CD4-positive, alpha-beta T cell (primary cell): Measurements from ENCODE around the gene KPNA1. TPM values are rescaled to one million over a fixed set of nuclear protein-coding genes. Genes with fewer than 3 reads are reported as not detected.

Experiments
- ATAC-seq: fragments of 200-7000 bp; cut with Tn5 transposase; one replicate; pipeline ENCODE4 v1.10.0; 2022; ENCODE audit warnings: mild to moderate bottlenecking; ENCODE audit not compliant: poor library complexity
- CTCF ChIA-PET: fragments of 350-600 bp; sonication (Branson Sonifier 250); formaldehyde crosslinking; loops from one replicate; lab custom pipeline; 2021; ENCODE audit warnings: antibody characterized with exemption, inconsistent platforms; lab: Charles Lee
- POLR2A ChIA-PET: fragments of 350-600 bp; sonication (Branson Sonifier 250); formaldehyde crosslinking; loops from one replicate; lab custom pipeline; 2021; ENCODE audit warnings: antibody characterized with exemption, inconsistent platforms; lab: Charles Lee
- DNase-seq, 14 experiments: peaks; one replicate each; pipeline ENCODE4 v3.0.0-alpha.2; 2013 to 2020; ENCODE audit warnings: mixed read lengths in 2 of 14
- H3K27ac ChIP-seq, 2 donors: one replicate each; pipeline versions ENCODE4 v1.5.1 to v1.7.0; 2013; ENCODE audit warnings: low read length in 2 of 2, low read depth in 1 of 2, mild to moderate bottlenecking in 1 of 2
- H3K27me3 ChIP-seq, 2 experiments: 1 replicate in 1 of 2; 2 replicates in 1 of 2; pipeline versions ENCODE4 v1.6.1 to v1.7.0; 2013; ENCODE audit warnings: low read length in 2 of 2, control low read depth in 1 of 2, mild to moderate bottlenecking in 1 of 2, moderate library complexity in 1 of 2; ENCODE audit not compliant: insufficient read depth in 2 of 2, control insufficient read depth in 1 of 2
- H3K36me3 ChIP-seq: one replicate; pipeline ENCODE4 v1.6.1; 2013; ENCODE audit warnings: low read length, control low read depth; ENCODE audit not compliant: insufficient read depth
- H3K4me1 ChIP-seq: one replicate; pipeline ENCODE4 v1.6.1; 2013; ENCODE audit warnings: low read length, control low read depth; ENCODE audit not compliant: insufficient read depth
- H3K4me3 ChIP-seq: one replicate; pipeline ENCODE4 v1.5.1; 2013; ENCODE audit warnings: mild to moderate bottlenecking, low read length, moderate library complexity
- H3K9me3 ChIP-seq, 2 experiments: 1 replicate in 1 of 2; 2 replicates in 1 of 2; pipeline versions ENCODE4 v1.6.1 to v1.7.0; 2013; ENCODE audit warnings: low read length in 2 of 2, mild to moderate bottlenecking in 2 of 2, control low read depth in 1 of 2, moderate library complexity in 1 of 2; ENCODE audit not compliant: control insufficient read depth in 1 of 2, insufficient read depth in 1 of 2
- H3K27ac Mint-ChIP-seq: one replicate; pipeline ENCODE4 v1.8.0; 2020; ENCODE audit warnings: mixed read lengths
- H3K27me3 Mint-ChIP-seq: one replicate; pipeline ENCODE4 v1.8.0; 2021; ENCODE audit warnings: mixed read lengths
- H3K36me3 Mint-ChIP-seq: one replicate; pipeline ENCODE4 v1.8.0; 2021; ENCODE audit warnings: low read depth, mixed read lengths
- H3K4me1 Mint-ChIP-seq: one replicate; pipeline ENCODE4 v1.8.0; 2021; ENCODE audit warnings: low read depth, mixed read lengths
- H3K4me3 Mint-ChIP-seq: one replicate; pipeline ENCODE4 v1.8.0; 2020; ENCODE audit warnings: mild to moderate bottlenecking, mixed read lengths
- H3K9me3 Mint-ChIP-seq: one replicate; pipeline ENCODE4 v1.8.0; 2020; ENCODE audit warnings: mixed read lengths
- CTCF ChIP-seq: fragments of 200-600 bp; IDR thresholded peaks from one replicate; pipeline ENCODE4 v1.8.0; 2022; ENCODE audit warnings: antibody characterized with exemption, mild to moderate bottlenecking
- intact Hi-C, 2 experiments: fragments of 100-400 bp; cut with DNase I in 1 of 2; cut with micrococcal nuclease in 1 of 2; formaldehyde crosslinking; loops; one replicate each; pipeline versions ENCODE4 v1.15.1 to v1.9.0; 2023 to 2025; cut with DNase I, micrococcal nuclease
- total RNA-seq, 174 experiments: library from RNA in 2 of 174; stranded (reverse) in 2 of 174; gene quantifications; one replicate each; pipeline ENCODE4 v1.2.3 and lab custom pipeline; 2021 to 2026

The KPNA1 gene
- total RNA-seq, 2 experiments from 2014 or later, result 46.2 to 49.8 TPM

GRCh38 chr3:122410111-122410510 lies 104.6 kb downstream of the KPNA1 start:
- H3K27me3 Mint-ChIP-seq, result no peaks in the 10 kb centered on the region
- H3K27me3 ChIP-seq, result no peaks in the 10 kb centered on the region

GRCh38 chr3:122409446-122409845 lies 105.3 kb downstream of the KPNA1 start:
- intact Hi-C loops, result no loop called here
- TF ChIP-seq CTCF, result no peak
- no peak overlapping the region for H3K27ac ChIP-seq
- DNase-seq, result no peak
- H3K9me3 Mint-ChIP-seq, result no peaks in the 10 kb centered on the region
- no peak overlapping the region for H3K4me3 ChIP-seq
- ATAC-seq, result no peak
- peak overlapping the region; percentile 6 for H3K27ac Mint-ChIP-seq
- no peaks in the 10 kb centered on the region for H3K27me3 ChIP-seq
- ChIA-PET POLR2A (no interaction called here), CTCF (interaction anchor here (1.6 kb wide), 1 partner anchor 17 kb away, joined by 6 read pairs; no protein-coding TSS in a partner anchor)
- no peaks in the 10 kb centered on the region for H3K27me3 Mint-ChIP-seq
- peaks cover 21% of the 10 kb centered on the region for H3K4me1 Mint-ChIP-seq
- peaks cover 84% of the 10 kb centered on the region for H3K36me3 Mint-ChIP-seq
- peaks cover 72% of the 10 kb centered on the region for H3K36me3 ChIP-seq
- peaks cover 4% of the 10 kb centered on the region for H3K4me1 ChIP-seq
- H3K4me3 Mint-ChIP-seq, result no peak overlapping the region
- no peaks in the 10 kb centered on the region for H3K9me3 ChIP-seq

More at GRCh38 chr3:122410111-122410510, 104.6 kb downstream of the KPNA1 start:
- Mint-ChIP-seq H3K36me3 (peaks cover 81% of the 10 kb centered on the region), H3K9me3 (no peaks in the 10 kb centered on the region), H3K27ac (no peak overlapping the region), H3K4me1 (peaks cover 28% of the 10 kb centered on the region), H3K4me3 (no peak overlapping the region)
- ATAC-seq (no peak), DNase-seq (no peak)
- intact Hi-C loops, result loop anchor here in 1 of 2 experiments (10.0 kb wide), 1 partner anchor 575 kb away; the partner anchor contains the start of genes EAF2 and IQCB1
- H3K9me3 ChIP-seq, result no peaks in the 10 kb centered on the region
- CTCF ChIA-PET, result no interaction called here
- H3K4me3 ChIP-seq, result no peak overlapping the region
- POLR2A ChIA-PET, result no interaction called here
- TF ChIP-seq CTCF, result no peak
- H3K4me1 ChIP-seq, result peaks cover 9% of the 10 kb centered on the region
- peaks cover 66% of the 10 kb centered on the region for H3K36me3 ChIP-seq
- H3K27ac ChIP-seq, result no peak overlapping the region

GRCh38 chr3:122407946-122408345 lies 106.8 kb downstream of the KPNA1 start:
- H3K4me3 ChIP-seq, result no peak overlapping the region
- ChIA-PET CTCF (interaction anchor here (1.2 to 1.6 kb wide), 2 partner anchors 15 to 24 kb away, joined by 4 to 6 read pairs; partner anchors contain the start of gene FAM162A), POLR2A (interaction anchor here (0.9 to 1.9 kb wide), 2 partner anchors 8 to 24 kb away, joined by 4 to 11 read pairs; partner anchors contain the start of genes FAM162A, MIX23 and WDR5B)
- Mint-ChIP-seq H3K4me1 (peaks cover 12% of the 10 kb centered on the region), H3K36me3 (peaks cover 88% of the 10 kb centered on the region), H3K4me3 (no peak overlapping the region), H3K27ac (no peak overlapping the region), H3K9me3 (no peaks in the 10 kb centered on the region), H3K27me3 (no peaks in the 10 kb centered on the region)
- TF ChIP-seq CTCF, result no peak
- no peak overlapping the region for H3K27ac ChIP-seq
- no peaks in the 10 kb centered on the region for H3K9me3 ChIP-seq
- no peaks in the 10 kb centered on the region for H3K27me3 ChIP-seq
- peaks cover 86% of the 10 kb centered on the region for H3K36me3 ChIP-seq
- no peaks in the 10 kb centered on the region for H3K4me1 ChIP-seq
- DNase-seq, result no peak
- intact Hi-C loops, result no loop called here
- no peak for ATAC-seq
